Neutrophil (primary cell): ENCODE measurements around the gene PIGV.

Experiments
- H3K27ac ChIP-seq: fragments of 200-600 bp; sonication (generic); 2 replicates; pipeline ENCODE4 v1.5.1; 2016; ENCODE audit warnings: mild to moderate bottlenecking, moderate library complexity
- H3K27me3 ChIP-seq: fragments of 200-600 bp; sonication (generic); 2 replicates; pipeline ENCODE4 v1.6.0; 2016; ENCODE audit warnings: mild to moderate bottlenecking
- H3K36me3 ChIP-seq: fragments of 200-600 bp; sonication (generic); 2 replicates; pipeline ENCODE4 v1.5.1; 2017
- H3K4me1 ChIP-seq, 2 experiments: fragments of 200-600 bp in 1 of 2; sonication (generic) in 1 of 2; 1 replicate in 1 of 2; 2 replicates in 1 of 2; pipeline versions ENCODE4 v1.5.1 to v1.6.1; 2013 to 2016; ENCODE audit warnings: low read depth in 1 of 2, low read length in 1 of 2, mild to moderate bottlenecking in 1 of 2, moderate library complexity in 1 of 2; ENCODE audit not compliant: control insufficient read depth in 1 of 2, insufficient read depth in 1 of 2
- H3K4me3 ChIP-seq, 2 experiments: fragments of 200-600 bp in 1 of 2; sonication (generic) in 1 of 2; 1 replicate in 1 of 2; 2 replicates in 1 of 2; pipeline ENCODE4 v1.5.1; 2013 to 2016; ENCODE audit warnings: low read depth in 1 of 2, low read length in 1 of 2, mild to moderate bottlenecking in 1 of 2, moderate library complexity in 1 of 2
- H3K9me3 ChIP-seq: fragments of 200-600 bp; sonication (generic); 2 replicates; pipeline ENCODE4 v1.5.1; 2016
- CTCF ChIP-seq: fragments of 200-600 bp; sonication (generic); IDR thresholded peaks from 2 replicates; pipeline ENCODE4 v1.5.1; 2016; ENCODE audit warnings: antibody characterized with exemption

Gene PIGV

GRCh38 chr1:26761217-26761616 is 26.5 kb upstream of the PIGV start:
- Histone ChIP-seq H3K9me3 (no peaks in the 10 kb centered on the region), H3K27ac (no peak overlapping the region), H3K27me3 (no peaks in the 10 kb centered on the region), H3K4me1 (no peaks in the 10 kb centered on the region), H3K4me3 (no peak overlapping the region), H3K36me3 (peaks cover 75% of the 10 kb centered on the region)
- no peak for TF ChIP-seq CTCF

- Histone ChIP-seq H3K4me1 (no peaks in the 10 kb centered on the region), H3K27me3 (no peaks in the 10 kb centered on the region), H3K27ac (peak overlapping the region; percentile 8), H3K36me3 (peaks cover 99% of the 10 kb centered on the region), H3K9me3 (no peaks in the 10 kb centered on the region), H3K4me3 (no peak overlapping the region)
- TF ChIP-seq CTCF, result no peak
Observed at GRCh38 chr1:26767714-26768113, 20.0 kb upstream of the PIGV start.

GRCh38 chr1:26768755-26769154 is 19.0 kb upstream of the PIGV start:
- no peak for TF ChIP-seq CTCF
- no peaks in the 10 kb centered on the region for H3K9me3 ChIP-seq
- no peaks in the 10 kb centered on the region for H3K27me3 ChIP-seq
- peaks cover 99% of the 10 kb centered on the region for H3K36me3 ChIP-seq
- no peaks in the 10 kb centered on the region for H3K4me1 ChIP-seq
- no peak overlapping the region for H3K4me3 ChIP-seq
- H3K27ac ChIP-seq, result peak overlapping the region; percentile 44

DNA sequence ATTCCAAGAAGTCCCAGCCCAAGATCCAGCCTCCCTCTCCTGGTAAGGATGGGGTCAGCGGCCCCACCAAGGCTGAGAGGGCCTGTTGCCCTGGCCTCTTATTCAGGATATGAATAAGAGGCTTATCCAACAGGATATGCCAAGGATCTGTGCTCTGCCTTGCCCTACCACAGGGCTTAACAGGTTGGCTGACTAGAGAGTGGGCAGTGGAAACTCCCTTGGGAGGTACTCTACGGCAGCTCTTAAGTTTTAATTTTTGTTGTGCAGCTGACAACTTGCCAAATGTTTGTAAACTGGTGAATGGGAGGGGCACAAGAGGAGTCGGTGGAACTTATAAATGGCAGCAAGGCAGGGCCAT is 16.5 kb upstream of the PIGV start:
- H3K36me3 ChIP-seq, result peaks cover 99% of the 10 kb centered on the region

DNA sequence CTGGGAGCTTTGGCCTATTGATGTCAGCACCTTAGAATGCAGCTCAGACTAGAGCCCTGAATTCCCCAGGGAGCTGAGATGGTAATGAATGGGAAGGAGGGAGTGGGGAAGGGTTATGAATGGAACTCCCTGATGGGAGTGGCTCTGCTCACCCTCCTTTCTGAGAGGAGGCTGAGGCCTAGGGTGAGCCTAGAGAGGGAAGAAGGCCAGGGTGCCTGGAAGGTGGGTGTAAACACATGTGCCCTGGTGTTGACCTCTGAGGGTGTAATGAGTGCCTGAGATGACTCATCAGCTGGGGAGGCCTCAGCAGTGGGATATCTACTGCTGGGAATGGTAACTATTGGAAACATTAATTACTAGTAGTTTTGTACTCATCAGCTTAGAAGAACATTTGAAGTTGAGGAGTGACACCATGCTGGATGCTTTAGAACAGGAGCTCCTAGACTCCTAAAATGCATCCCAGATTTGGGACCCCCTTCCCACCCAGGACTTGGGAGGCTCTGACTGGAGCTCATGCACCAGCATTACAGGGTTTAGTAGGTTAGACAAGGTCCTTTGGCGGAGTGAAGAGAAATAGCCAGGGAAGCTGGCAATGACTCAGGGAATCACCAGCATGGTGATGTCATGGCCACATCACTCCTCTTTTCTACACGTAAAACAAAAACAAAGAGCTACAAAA is 16.0 kb upstream of the PIGV start:
- H3K27ac ChIP-seq, result peak overlapping the region; percentile 48
- peaks cover 99% of the 10 kb centered on the region for H3K36me3 ChIP-seq
- no peaks in the 10 kb centered on the region for H3K27me3 ChIP-seq
- no peak overlapping the region for H3K4me3 ChIP-seq
- TF ChIP-seq CTCF, result no peak
- no peaks in the 10 kb centered on the region for H3K9me3 ChIP-seq
- no peaks in the 10 kb centered on the region for H3K4me1 ChIP-seq

More for the DNA sequence above, 16.5 kb upstream of the PIGV start:
- no peaks in the 10 kb centered on the region for H3K4me1 ChIP-seq
- no peak for TF ChIP-seq CTCF
- no peak overlapping the region for H3K4me3 ChIP-seq
- peak overlapping the region; percentile 48 for H3K27ac ChIP-seq
- no peaks in the 10 kb centered on the region for H3K27me3 ChIP-seq
- H3K9me3 ChIP-seq, result no peaks in the 10 kb centered on the region
